Effector memory CD8-positive, alpha-beta T cell (primary cell): ENCODE results near the gene CAMTA1.

Experiments
- ATAC-seq: fragments of 150-1000 bp; cut with Tn5 transposase; replicated peaks from 2 replicates; pipeline ENCODE4 v1.10.0; 2021; ENCODE audit warnings: mild to moderate bottlenecking, moderate library complexity
- DNase-seq, 3 experiments: peaks; one replicate each; pipeline ENCODE4 v3.0.0; 2021
- H3K27ac Mint-ChIP-seq, 2 donors: one replicate each; pipeline ENCODE4 v1.8.0; 2022; ENCODE audit warnings: mild to moderate bottlenecking in 2 of 2, mixed read lengths in 2 of 2, moderate library complexity in 2 of 2
- H3K27me3 Mint-ChIP-seq, 2 donors: one replicate each; pipeline ENCODE4 v1.8.0; 2022; ENCODE audit warnings: mixed read lengths in 2 of 2
- H3K36me3 Mint-ChIP-seq: one replicate; pipeline ENCODE4 v1.8.0; 2022; ENCODE audit warnings: mild to moderate bottlenecking, moderate library complexity, mixed read lengths; ENCODE audit not compliant: insufficient read depth
- H3K4me1 Mint-ChIP-seq, 2 donors: one replicate each; pipeline ENCODE4 v1.8.0; 2022; ENCODE audit warnings: low read depth in 2 of 2, mixed read lengths in 2 of 2
- H3K4me3 Mint-ChIP-seq, 2 donors: one replicate each; pipeline ENCODE4 v1.8.0; 2022; ENCODE audit warnings: mild to moderate bottlenecking in 2 of 2, mixed read lengths in 2 of 2, moderate library complexity in 2 of 2
- H3K9me3 Mint-ChIP-seq, 2 donors: one replicate each; pipeline ENCODE4 v1.8.0; 2022; ENCODE audit warnings: mixed read lengths in 2 of 2

CAMTA1 gene

GRCh38 chr1:7717748-7718368 lies 932.6 kb downstream of the CAMTA1 start:
- H3K4me1 Mint-ChIP-seq, result peaks cover 0 to 3% of the 10 kb centered on the region in 2 donors
- no peak overlapping the region for H3K27ac Mint-ChIP-seq
- H3K36me3 Mint-ChIP-seq, result no peaks in the 10 kb centered on the region
- DNase-seq (no peak), ATAC-seq (no peak)
- peaks cover 22 to 55% of the 10 kb centered on the region in 2 donors for H3K27me3 Mint-ChIP-seq
- H3K4me3 Mint-ChIP-seq, result no peak overlapping the region
- H3K9me3 Mint-ChIP-seq, result no peaks in the 10 kb centered on the region

DNA sequence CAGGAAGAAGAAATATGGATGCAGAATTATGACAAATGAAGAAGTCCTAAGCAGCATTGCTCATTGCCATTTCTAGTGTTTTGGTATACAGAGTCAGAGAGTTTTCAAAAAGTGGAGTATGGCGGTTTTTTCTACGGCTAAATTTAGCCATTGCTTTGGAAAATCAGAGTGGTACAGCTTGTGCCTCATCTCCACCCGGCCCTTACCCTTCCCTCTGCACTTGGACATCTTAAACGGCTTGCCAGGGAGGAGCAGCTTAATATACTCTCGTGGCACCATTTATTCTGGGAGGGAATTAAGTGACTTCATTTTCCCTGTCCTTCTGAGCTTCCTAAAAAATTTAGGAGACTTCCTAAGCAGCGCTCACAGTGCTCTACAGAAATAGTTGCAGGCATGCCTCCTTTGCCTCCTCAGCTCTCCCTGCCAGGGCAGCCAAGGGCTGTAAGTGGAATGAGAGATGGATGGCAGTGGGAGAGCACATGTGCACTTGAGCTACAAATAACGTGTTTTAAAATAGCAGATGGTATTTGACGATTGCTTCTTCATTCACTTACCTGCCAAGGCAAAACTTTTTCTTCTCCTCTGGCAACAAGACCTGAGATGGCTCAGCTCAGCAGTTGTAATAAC lies 934.3 kb downstream of the CAMTA1 start:
- no peaks in the 10 kb centered on the region for H3K36me3 Mint-ChIP-seq

DNA sequence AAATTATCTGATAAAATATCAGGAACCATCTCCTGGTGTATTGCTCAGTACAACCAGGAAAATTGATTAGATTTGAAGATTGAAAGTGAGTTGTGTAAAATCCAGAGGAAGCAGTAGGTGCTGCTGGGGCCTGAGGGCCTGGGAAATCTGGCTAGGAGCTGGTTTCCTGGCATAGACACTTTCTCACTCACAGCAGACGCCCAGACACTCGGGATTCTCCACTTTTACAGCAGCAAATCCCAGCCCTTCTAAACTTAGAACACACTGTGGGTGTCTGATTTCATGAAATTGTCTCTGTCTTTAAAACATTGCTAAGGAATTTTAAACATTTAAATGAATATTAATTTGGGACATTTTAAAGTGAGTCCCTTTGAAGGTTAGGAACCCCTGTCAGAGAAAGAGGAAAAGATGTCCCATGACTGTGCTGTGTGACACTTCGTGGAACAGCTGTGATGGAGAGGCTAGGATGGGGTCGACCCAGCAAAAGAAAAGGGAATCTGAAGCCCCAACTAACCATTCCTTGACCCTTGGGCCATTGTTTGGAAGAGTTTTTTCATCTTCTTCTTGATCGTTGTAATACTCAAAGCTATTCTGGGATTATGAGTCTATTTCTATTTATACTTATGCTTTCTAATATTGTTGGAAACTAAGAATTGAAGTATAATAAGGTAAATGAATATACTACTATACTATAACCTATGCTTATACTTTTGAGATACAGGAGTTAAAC lies 936.9 kb downstream of the CAMTA1 start:
- Mint-ChIP-seq H3K36me3 (no peaks in the 10 kb centered on the region), H3K4me1 (peaks cover 6 to 18% of the 10 kb centered on the region in 2 donors), H3K27ac (no peak overlapping the region), H3K27me3 (peaks cover 22 to 60% of the 10 kb centered on the region in 2 donors), H3K9me3 (no peaks in the 10 kb centered on the region), H3K4me3 (no peak overlapping the region)
- DNase-seq (no peak), ATAC-seq (no peak)

More for the DNA sequence above, 934.3 kb downstream of the CAMTA1 start:
- H3K9me3 Mint-ChIP-seq, result no peaks in the 10 kb centered on the region
- DNase-seq (no peak), ATAC-seq (no peak)
- H3K4me3 Mint-ChIP-seq, result no peak overlapping the region
- H3K4me1 Mint-ChIP-seq, result peaks cover 0 to 3% of the 10 kb centered on the region in 2 donors
- peak overlapping the region in 1 of 2 donors; percentile 11 for H3K27ac Mint-ChIP-seq
- H3K27me3 Mint-ChIP-seq, result peaks cover 20 to 61% of the 10 kb centered on the region in 2 donors

- Mint-ChIP-seq H3K9me3 (no peaks in the 10 kb centered on the region), H3K4me3 (no peak overlapping the region)
- no peak for ATAC-seq
Measured at GRCh38 chr1:7722670-7723012, 937.4 kb downstream of the CAMTA1 start.

GRCh38 chr1:7726623-7727022 lies 941.4 kb downstream of the CAMTA1 start:
- DNase-seq (no peak), ATAC-seq (no peak)
- no peak overlapping the region for H3K4me3 Mint-ChIP-seq
- H3K27me3 Mint-ChIP-seq, result peaks cover 6 to 60% of the 10 kb centered on the region in 2 donors
- H3K9me3 Mint-ChIP-seq, result no peaks in the 10 kb centered on the region
- H3K4me1 Mint-ChIP-seq, result peaks cover 6 to 18% of the 10 kb centered on the region in 2 donors
- H3K27ac Mint-ChIP-seq, result peak overlapping the region; percentile 6 to 69
- H3K36me3 Mint-ChIP-seq, result no peaks in the 10 kb centered on the region

More at GRCh38 chr1:7722670-7723012, 937.4 kb downstream of the CAMTA1 start:
- DNase-seq, result no peak
- no peaks in the 10 kb centered on the region for H3K36me3 Mint-ChIP-seq
- peaks cover 6 to 18% of the 10 kb centered on the region in 2 donors for H3K4me1 Mint-ChIP-seq
- peaks cover 22 to 60% of the 10 kb centered on the region in 2 donors for H3K27me3 Mint-ChIP-seq
- no peak overlapping the region for H3K27ac Mint-ChIP-seq

DNA sequence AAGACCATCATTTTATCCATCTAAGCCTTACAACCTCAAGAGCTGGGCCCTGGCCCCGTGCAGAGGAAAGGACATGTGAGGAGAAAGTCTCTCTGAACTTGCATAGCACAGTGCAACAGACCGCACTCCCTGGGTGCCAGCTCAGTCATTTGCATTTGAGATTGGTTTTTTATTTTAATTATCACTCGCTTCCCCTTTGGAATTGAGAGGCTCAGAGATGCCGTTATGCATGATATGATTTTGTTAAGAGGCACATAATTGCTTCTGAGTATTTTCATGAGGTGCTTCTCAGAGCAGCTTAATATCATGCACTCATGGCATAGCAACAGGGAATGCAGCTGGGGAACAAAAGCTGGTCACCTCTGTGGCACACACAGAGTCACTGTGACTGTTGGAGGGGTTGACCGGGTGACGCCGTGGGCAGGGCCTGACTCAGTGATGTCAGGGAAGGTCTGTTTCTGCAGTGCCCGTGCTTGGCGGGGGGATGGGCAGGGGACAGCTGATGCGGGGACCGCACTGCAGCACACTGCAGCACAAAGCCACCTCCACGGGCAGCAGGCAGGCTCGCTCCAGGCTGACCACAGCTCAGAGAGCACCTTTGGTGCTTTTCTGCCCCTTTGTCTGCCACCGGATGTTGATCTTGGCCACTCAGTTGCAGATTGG lies 942.7 kb downstream of the CAMTA1 start:
- peaks cover 6 to 18% of the 10 kb centered on the region in 2 donors for H3K4me1 Mint-ChIP-seq
- H3K9me3 Mint-ChIP-seq, result no peaks in the 10 kb centered on the region
- no peak overlapping the region for H3K27ac Mint-ChIP-seq
- H3K36me3 Mint-ChIP-seq, result peaks cover 2% of the 10 kb centered on the region
- peaks cover 6 to 64% of the 10 kb centered on the region in 2 donors for H3K27me3 Mint-ChIP-seq
- DNase-seq (no peak), ATAC-seq (no peak)
- no peak overlapping the region for H3K4me3 Mint-ChIP-seq

DNA sequence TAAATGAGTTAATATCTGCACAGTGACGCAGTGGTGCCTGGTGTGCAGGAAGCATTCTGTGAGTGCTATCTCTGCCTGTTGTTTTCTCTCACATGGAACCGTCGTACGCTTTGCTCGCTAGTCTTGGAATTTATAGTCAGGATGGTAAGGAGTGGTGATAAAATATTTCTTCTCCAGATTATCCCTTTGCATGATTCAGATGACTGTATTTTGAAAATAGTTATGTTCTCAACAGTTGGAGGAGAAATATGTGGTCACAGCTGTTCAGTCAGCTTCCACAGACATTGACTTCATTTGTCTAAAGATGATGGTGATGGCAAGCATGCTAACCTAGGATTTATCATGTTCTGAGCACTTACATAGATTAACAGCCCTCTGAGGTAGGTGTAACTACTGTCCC lies 944.5 kb downstream of the CAMTA1 start:
- ATAC-seq, result no peak
- H3K27me3 Mint-ChIP-seq, result peaks cover 6 to 61% of the 10 kb centered on the region in 2 donors
- H3K27ac Mint-ChIP-seq, result no peak overlapping the region
- peaks cover 8% of the 10 kb centered on the region for H3K36me3 Mint-ChIP-seq
- H3K4me1 Mint-ChIP-seq, result peaks cover 6 to 17% of the 10 kb centered on the region in 2 donors
- H3K9me3 Mint-ChIP-seq, result no peaks in the 10 kb centered on the region
- DNase-seq, result no peak
- no peak overlapping the region for H3K4me3 Mint-ChIP-seq

DNA sequence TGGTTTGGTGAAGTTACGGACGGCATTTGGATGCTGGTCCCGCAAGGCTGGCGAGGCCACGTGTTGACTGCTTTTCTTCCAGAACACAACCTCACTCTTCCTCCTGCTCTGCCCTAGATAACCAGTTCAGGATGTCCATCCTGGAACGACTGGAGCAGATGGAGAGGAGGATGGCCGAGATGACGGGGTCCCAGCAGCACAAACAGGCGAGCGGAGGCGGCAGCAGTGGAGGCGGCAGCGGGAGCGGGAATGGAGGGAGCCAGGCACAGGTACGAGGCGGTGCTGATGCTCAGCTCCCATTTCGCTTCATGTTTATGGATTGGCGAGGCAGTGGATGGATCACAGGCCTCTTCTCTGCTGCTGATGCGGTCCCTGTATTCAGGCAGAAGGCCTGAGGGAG lies 947.1 kb downstream of the CAMTA1 start:
- no peak overlapping the region for H3K27ac Mint-ChIP-seq
- peaks cover 0 to 3% of the 10 kb centered on the region in 2 donors for H3K4me1 Mint-ChIP-seq
- no peak for ATAC-seq
- H3K27me3 Mint-ChIP-seq, result peaks cover 6 to 51% of the 10 kb centered on the region in 2 donors
- H3K9me3 Mint-ChIP-seq, result no peaks in the 10 kb centered on the region
- H3K36me3 Mint-ChIP-seq, result peaks cover 8% of the 10 kb centered on the region
- no peak for DNase-seq
- H3K4me3 Mint-ChIP-seq, result no peak overlapping the region

DNA sequence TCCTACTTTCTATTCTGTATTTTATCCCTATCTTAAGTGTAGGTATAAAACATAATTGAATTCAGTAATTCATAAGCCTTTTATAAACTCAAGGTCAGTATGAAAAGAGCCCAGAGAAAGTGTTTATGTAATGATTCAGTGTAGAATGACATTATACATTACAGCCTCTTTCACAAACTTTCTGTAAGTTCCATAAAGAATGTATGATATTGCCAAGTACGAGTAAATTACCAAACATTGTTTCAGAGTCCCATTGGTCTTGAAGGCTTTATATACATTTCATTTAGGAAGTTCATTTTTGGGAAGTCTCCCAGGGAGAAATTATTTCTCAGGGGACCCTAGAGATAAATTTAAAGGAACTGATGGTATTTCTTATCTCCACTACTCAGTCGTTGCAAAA lies 948.0 kb downstream of the CAMTA1 start:
- Mint-ChIP-seq H3K27ac (no peak overlapping the region), H3K36me3 (peaks cover 12% of the 10 kb centered on the region), H3K4me3 (no peak overlapping the region), H3K9me3 (no peaks in the 10 kb centered on the region), H3K4me1 (peaks cover 0 to 3% of the 10 kb centered on the region in 2 donors), H3K27me3 (peaks cover 14 to 55% of the 10 kb centered on the region in 2 donors)
- DNase-seq, result no peak
- no peak for ATAC-seq

GRCh38 chr1:7738044-7738443 lies 952.8 kb downstream of the CAMTA1 start:
- H3K27me3 Mint-ChIP-seq, result peaks cover 14 to 29% of the 10 kb centered on the region in 2 donors
- H3K27ac Mint-ChIP-seq, result no peak overlapping the region
- H3K9me3 Mint-ChIP-seq, result no peaks in the 10 kb centered on the region
- DNase-seq (no peak), ATAC-seq (no peak)
- no peaks in the 10 kb centered on the region for H3K4me1 Mint-ChIP-seq
- no peak overlapping the region for H3K4me3 Mint-ChIP-seq
- peaks cover 19% of the 10 kb centered on the region for H3K36me3 Mint-ChIP-seq

- no peak for DNase-seq
- Mint-ChIP-seq H3K4me3 (no peak overlapping the region), H3K27ac (no peak overlapping the region), H3K36me3 (peaks cover 21% of the 10 kb centered on the region), H3K27me3 (peaks cover 6 to 21% of the 10 kb centered on the region in 2 donors), H3K9me3 (no peaks in the 10 kb centered on the region), H3K4me1 (peaks cover 0 to 6% of the 10 kb centered on the region in 2 donors)
- ATAC-seq, result no peak
Measured at GRCh38 chr1:7743346-7743745, 958.1 kb downstream of the CAMTA1 start.

GRCh38 chr1:7744882-7745281 lies 959.6 kb downstream of the CAMTA1 start:
- Mint-ChIP-seq H3K4me1 (peaks cover 0 to 6% of the 10 kb centered on the region in 2 donors), H3K27me3 (peaks cover 6 to 19% of the 10 kb centered on the region in 2 donors), H3K9me3 (no peaks in the 10 kb centered on the region), H3K36me3 (peaks cover 13% of the 10 kb centered on the region), H3K4me3 (no peak overlapping the region), H3K27ac (no peak overlapping the region)
- no peak for ATAC-seq
- no peak for DNase-seq

GRCh38 chr1:7745783-7746182 lies 960.5 kb downstream of the CAMTA1 start:
- Mint-ChIP-seq H3K4me3 (no peak overlapping the region), H3K9me3 (no peaks in the 10 kb centered on the region), H3K4me1 (peaks cover 0 to 7% of the 10 kb centered on the region in 2 donors), H3K36me3 (peaks cover 13% of the 10 kb centered on the region), H3K27me3 (peaks cover 6 to 17% of the 10 kb centered on the region in 2 donors), H3K27ac (peak overlapping the region in 1 of 2 donors; percentile 74)
- no peak for DNase-seq
- ATAC-seq, result no peak
